Esophagus muscularis mucosa (tissue), 4 donors: ENCODE measurements around the gene PLEKHM3. TPM values are rescaled to one million over a fixed set of nuclear protein-coding genes. Genes with fewer than 3 reads are reported as not detected.
A peak's percentile ranks its signal among the peaks of the same experiment; 100 is the strongest.

Source experiments
- DNase-seq: peaks from one replicate; pipeline ENCODE4 v3.0.0-alpha.2; 2017; ENCODE audit errors: extremely low spot score
- H3K27ac ChIP-seq, 4 donors: fragments of 200-600 bp; sonication (generic); replicated peaks in 1 of 4; 1 replicate in 3 of 4; 2 replicates in 1 of 4; pipeline ENCODE4 v1.5.1; 2016 to 2019; ENCODE audit warnings: mild to moderate bottlenecking in 1 of 4
- H3K27me3 ChIP-seq, 4 donors: fragments of 200-600 bp; sonication (generic); one replicate each; pipeline versions ENCODE4 v1.5.1 to v1.6.0; 2016 to 2019
- H3K36me3 ChIP-seq, 4 donors: fragments of 200-600 bp; sonication (generic); one replicate each; pipeline ENCODE4 v1.5.1; 2016 to 2019
- H3K4me1 ChIP-seq, 4 donors: fragments of 200-600 bp; sonication (generic); one replicate each; pipeline ENCODE4 v1.5.1; 2016 to 2019
- H3K4me3 ChIP-seq, 4 donors: fragments of 200-600 bp; sonication (generic); 1 replicate in 2 of 4; 2 replicates in 2 of 4; pipeline ENCODE4 v1.5.1; 2016 to 2019; ENCODE audit warnings: mild to moderate bottlenecking in 4 of 4, moderate library complexity in 1 of 4
- H3K9me3 ChIP-seq, 4 donors: fragments of 200-600 bp; sonication (generic); 1 replicate in 3 of 4; 2 replicates in 1 of 4; pipeline ENCODE4 v1.5.1; 2016 to 2019
- EP300 ChIP-seq: sonication (generic); formaldehyde crosslinking; IDR thresholded peaks from one replicate; pipeline ENCODE4 v1.6.1; 2017; ENCODE audit warnings: antibody characterized with exemption
- POLR2A ChIP-seq: fragments of 450-650 bp; IDR thresholded peaks from one replicate; pipeline ENCODE4 v1.6.1; 2017; ENCODE audit warnings: antibody characterized with exemption, moderate library complexity, mild to moderate bottlenecking, low read depth
- POLR2AphosphoS5 ChIP-seq, 2 donors: sonication (generic); formaldehyde crosslinking; IDR thresholded peaks; one replicate each; pipeline ENCODE4 v1.6.1; 2017; ENCODE audit warnings: antibody characterized with exemption in 2 of 2
- WGBS: methylation state at CpG from one replicate; pipeline ENCODE4 v1.1.5; 2018; 5-methylcytosine and 5-hydroxymethylcytosine counted together
- intact Hi-C: fragments of 100-400 bp; cut with DNase I; formaldehyde crosslinking; loops from one replicate; pipeline ENCODE4 v1.15.1; 2023
- total RNA-seq, 4 donors: library from RNA; depleted of rRNA; stranded (reverse); fragments of >200 nt; gene quantifications; one replicate each; pipeline versions ENCODE4 v1.1.0 to v1.2.1, GENCODE V29; 2016
- TF ChIP-seq, protein P1 (sequence below), 3 experiments: fragments of 200-600 bp in 2 of 3; fragments of 450-650 bp in 1 of 3; sonication (generic) in 2 of 3; IDR thresholded peaks; one replicate each; pipeline ENCODE4 v1.5.1; 2017 to 2019; ENCODE audit warnings: antibody characterized with exemption in 3 of 3, mild to moderate bottlenecking in 2 of 3, moderate library complexity in 1 of 3

PLEKHM3 gene
- total RNA-seq, 4 donors from 2014 or later: 24.8 to 34.5 (median 31.1) TPM

DNA sequence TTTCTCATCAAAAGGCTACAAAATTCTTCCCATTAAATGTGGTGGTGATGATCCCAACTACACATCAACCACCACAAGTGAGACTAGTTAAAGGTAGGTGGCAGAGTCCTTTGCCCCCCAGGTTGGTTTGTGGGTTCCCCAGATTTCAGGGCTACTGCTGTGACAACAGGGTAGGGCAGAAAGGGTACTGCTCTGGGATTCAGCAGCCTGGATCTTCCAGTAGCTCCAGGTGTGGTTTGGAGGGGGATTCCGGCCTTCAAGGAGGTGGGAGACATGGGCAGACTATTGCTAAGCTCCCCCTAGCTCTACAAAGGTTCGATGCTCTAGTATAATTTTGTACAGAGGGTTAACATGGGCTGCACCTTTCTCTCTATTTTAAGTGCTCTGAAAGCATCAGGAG is 180.7 kb downstream of the PLEKHM3 start:
- Histone ChIP-seq H3K27me3 (no peaks in the 10 kb centered on the region), H3K9me3 (no peaks in the 10 kb centered on the region), H3K4me3 (no peak overlapping the region), H3K4me1 (peaks cover 12 to 27% (median 25%) of the 10 kb centered on the region in 4 donors), H3K27ac (no peak overlapping the region), H3K36me3 (no peaks in the 10 kb centered on the region)
- TF ChIP-seq EP300 (no peak), POLR2A (no peak)
- TF ChIP-seq, protein P1, sequence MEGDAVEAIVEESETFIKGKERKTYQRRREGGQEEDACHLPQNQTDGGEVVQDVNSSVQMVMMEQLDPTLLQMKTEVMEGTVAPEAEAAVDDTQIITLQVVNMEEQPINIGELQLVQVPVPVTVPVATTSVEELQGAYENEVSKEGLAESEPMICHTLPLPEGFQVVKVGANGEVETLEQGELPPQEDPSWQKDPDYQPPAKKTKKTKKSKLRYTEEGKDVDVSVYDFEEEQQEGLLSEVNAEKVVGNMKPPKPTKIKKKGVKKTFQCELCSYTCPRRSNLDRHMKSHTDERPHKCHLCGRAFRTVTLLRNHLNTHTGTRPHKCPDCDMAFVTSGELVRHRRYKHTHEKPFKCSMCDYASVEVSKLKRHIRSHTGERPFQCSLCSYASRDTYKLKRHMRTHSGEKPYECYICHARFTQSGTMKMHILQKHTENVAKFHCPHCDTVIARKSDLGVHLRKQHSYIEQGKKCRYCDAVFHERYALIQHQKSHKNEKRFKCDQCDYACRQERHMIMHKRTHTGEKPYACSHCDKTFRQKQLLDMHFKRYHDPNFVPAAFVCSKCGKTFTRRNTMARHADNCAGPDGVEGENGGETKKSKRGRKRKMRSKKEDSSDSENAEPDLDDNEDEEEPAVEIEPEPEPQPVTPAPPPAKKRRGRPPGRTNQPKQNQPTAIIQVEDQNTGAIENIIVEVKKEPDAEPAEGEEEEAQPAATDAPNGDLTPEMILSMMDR (IDR thresholded peaks at IDR 0.05): no peak
- intact Hi-C loops: no loop called here
- DNase-seq: no peak
- WGBS: 94% methylated on average over 2 of the region's 2 CpGs

DNA sequence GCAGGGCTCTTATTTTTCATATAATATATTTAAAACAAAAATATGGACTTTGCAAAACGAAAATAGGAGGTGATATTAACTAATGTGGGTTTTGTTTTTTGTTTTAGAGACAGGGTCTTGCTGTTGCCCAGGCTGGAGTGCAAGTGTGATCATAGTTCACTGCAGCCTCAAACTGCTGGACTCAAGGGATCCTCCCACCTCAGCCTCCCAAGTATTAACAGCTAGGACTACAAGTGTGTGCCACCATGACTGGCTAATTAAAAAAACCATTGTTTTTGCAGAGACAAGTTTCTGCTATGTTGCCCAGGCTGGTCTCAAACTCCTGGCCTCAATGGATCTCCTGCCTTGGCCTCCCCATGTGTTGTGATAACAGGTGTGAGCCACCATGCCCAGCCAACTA is 185.2 kb downstream of the PLEKHM3 start:
- 86% methylated on average over 1 of the region's 1 CpG for WGBS
- Histone ChIP-seq H3K4me1 (peaks cover 20 to 25% (median 21%) of the 10 kb centered on the region in 4 donors), H3K36me3 (no peaks in the 10 kb centered on the region), H3K27ac (no peak overlapping the region), H3K4me3 (no peak overlapping the region), H3K9me3 (no peaks in the 10 kb centered on the region), H3K27me3 (no peaks in the 10 kb centered on the region)
- intact Hi-C loops: no loop called here
- no peak for TF ChIP-seq POLR2A
- TF ChIP-seq, protein P1 (IDR thresholded peaks at IDR 0.05): no peak
- no peak for TF ChIP-seq POLR2AphosphoS5 (IDR thresholded peaks at IDR 0.05)
- TF ChIP-seq EP300: no peak
- no peak for DNase-seq

- H3K27me3 ChIP-seq: no peaks in the 10 kb centered on the region
- H3K4me1 ChIP-seq: peaks cover 20 to 25% (median 21%) of the 10 kb centered on the region in 4 donors
- TF ChIP-seq POLR2AphosphoS5 (IDR thresholded peaks at IDR 0.05) (no peak), POLR2A (no peak), EP300 (no peak)
- TF ChIP-seq, protein P1 (IDR thresholded peaks at IDR 0.05): no peak
- DNase-seq: no peak
- 100% methylated on average over 3 of the region's 3 CpGs for WGBS
- no peaks in the 10 kb centered on the region for H3K36me3 ChIP-seq
- H3K4me3 ChIP-seq: no peak overlapping the region
- H3K27ac ChIP-seq: no peak overlapping the region
- no peaks in the 10 kb centered on the region for H3K9me3 ChIP-seq
- intact Hi-C loops: loop anchor here (10.0 kb wide), 1 partner anchor 85 kb away; no protein-coding TSS in a partner anchor
Measured at GRCh38 chr2:207839575-207839974, 185.8 kb downstream of the PLEKHM3 start.

- Histone ChIP-seq H3K36me3 (no peaks in the 10 kb centered on the region), H3K27ac (no peak overlapping the region), H3K4me1 (peaks cover 20 to 25% (median 21%) of the 10 kb centered on the region in 4 donors), H3K27me3 (no peaks in the 10 kb centered on the region), H3K4me3 (no peak overlapping the region), H3K9me3 (no peaks in the 10 kb centered on the region)
- 98% methylated on average over 1 of the region's 1 CpG for WGBS
- no peak for TF ChIP-seq EP300
- DNase-seq: no peak
- intact Hi-C loops: loop anchor here (10.0 kb wide), 1 partner anchor 86 kb away; no protein-coding TSS in a partner anchor
Measured at GRCh38 chr2:207839028-207839427, 186.3 kb downstream of the PLEKHM3 start.

- Histone ChIP-seq H3K27me3 (no peaks in the 10 kb centered on the region), H3K9me3 (no peaks in the 10 kb centered on the region), H3K4me3 (no peak overlapping the region), H3K36me3 (no peaks in the 10 kb centered on the region), H3K27ac (peak overlapping the region; percentile 45 to 59 (median 52)), H3K4me1 (peaks cover 21 to 25% (median 23%) of the 10 kb centered on the region in 4 donors)
- no peak for DNase-seq
- WGBS: 33% methylated on average over 7 of the region's 7 CpGs
- no peak for TF ChIP-seq POLR2AphosphoS5 (IDR thresholded peaks at IDR 0.05)
- intact Hi-C loops: loop anchor here (10.0 kb wide), 1 partner anchor 88 kb away; no protein-coding TSS in a partner anchor
Measured at GRCh38 chr2:207836521-207837133, 188.7 kb downstream of the PLEKHM3 start.

- Histone ChIP-seq H3K9me3 (no peaks in the 10 kb centered on the region), H3K36me3 (no peaks in the 10 kb centered on the region), H3K4me3 (no peak overlapping the region), H3K27me3 (no peaks in the 10 kb centered on the region), H3K4me1 (peaks cover 21 to 25% (median 23%) of the 10 kb centered on the region in 4 donors), H3K27ac (no peak overlapping the region)
- no peak for DNase-seq
- intact Hi-C loops: loop anchor here (10.0 kb wide), 1 partner anchor 89 kb away; no protein-coding TSS in a partner anchor
- TF ChIP-seq EP300 (no peak), POLR2A (no peak), POLR2AphosphoS5 (IDR thresholded peaks at IDR 0.05) (no peak)
- TF ChIP-seq, protein P1 (IDR thresholded peaks at IDR 0.05): no peak
- 71% methylated on average over 1 of the region's 1 CpG for WGBS
Measured at GRCh38 chr2:207835805-207836204, 189.5 kb downstream of the PLEKHM3 start.
